ENCODE measurements around the gene NSUN7.

NSUN7 gene

GRCh38 chr4:40840255-40840984 is 90.7 kb downstream of the NSUN7 start:
- Histone ChIP-seq H3K4ac (ENCODE audit: low read length) (no peak overlapping the region), H3K27ac (replicated peaks; ENCODE audit: low read length) (no peak overlapping the region), H3K27me3 (ENCODE audit: control insufficient read depth in 3 of 3, insufficient read depth in 3 of 3, low read depth in 1 of 3, low read length in 3 of 3) (no peaks in the 10 kb centered on the region), H3K4me2 (ENCODE audit: insufficient read depth, low read length, poor library complexity, severe bottlenecking) (no peak overlapping the region), H3K9ac (ENCODE audit: low read depth, low read length, poor library complexity) (no peak overlapping the region), H2AFZ (ENCODE audit: low read length) (no peak overlapping the region), H3K9me3 (replicated peaks in 1 of 2; ENCODE audit: control insufficient read depth in 2 of 2, insufficient read depth in 1 of 2, low read depth in 1 of 2, low read length in 2 of 2) (no peaks in the 10 kb centered on the region), H2BK15ac (ENCODE audit: low read length) (no peak overlapping the region), H4K91ac (ENCODE audit: low read depth, low read length, poor library complexity) (no peak overlapping the region), H2AK5ac (ENCODE audit: low read depth, low read length) (no peak overlapping the region), H3K18ac (ENCODE audit: low read length) (no peak overlapping the region), H3K36me3 (replicated peaks in 1 of 2; ENCODE audit: control insufficient read depth in 2 of 2, insufficient read depth in 2 of 2, low read length in 2 of 2) (peaks cover 3 to 26% of the 10 kb centered on the region in 2 donors), H2BK5ac (ENCODE audit: low read length) (no peak overlapping the region), H2BK12ac (ENCODE audit: low read length) (no peak overlapping the region), H4K8ac (ENCODE audit: low read depth, low read length) (no peak overlapping the region), H3K79me1 (ENCODE audit: low read depth, low read length) (peaks cover 5% of the 10 kb centered on the region), H3K4me1 (ENCODE audit: control insufficient read depth in 2 of 2, insufficient read depth in 1 of 2, low read depth in 1 of 2, low read length in 2 of 2) (peaks cover 0 to 11% of the 10 kb centered on the region in 2 donors), H2BK120ac (ENCODE audit: low read depth, low read length) (no peak overlapping the region), H3K14ac (ENCODE audit: low read length) (no peak overlapping the region), H3K23ac (ENCODE audit: low read depth, low read length, poor library complexity) (no peak overlapping the region), H3K4me3 (ENCODE audit: low read length in 2 of 2) (no peak overlapping the region)
- WGBS, 2 donors (ENCODE audit: extremely low coverage in 2 of 2, insufficient read length in 2 of 2, insufficient replicate concordance in 1 of 2) = no CpG with 5 or more reads among the region's 10 CpGs
- no peak for DNase-seq (ENCODE audit: low spot score)

GRCh38 chr4:40840985-40841571 is 91.3 kb downstream of the NSUN7 start:
- Histone ChIP-seq H2BK5ac (ENCODE audit: low read length) (no peak overlapping the region), H3K4me3 (ENCODE audit: low read length in 2 of 2) (no peak overlapping the region), H2BK120ac (ENCODE audit: low read depth, low read length) (no peak overlapping the region), H3K27me3 (ENCODE audit: control insufficient read depth in 3 of 3, insufficient read depth in 3 of 3, low read depth in 1 of 3, low read length in 3 of 3) (no peaks in the 10 kb centered on the region), H2BK12ac (ENCODE audit: low read length) (no peak overlapping the region), H2AFZ (ENCODE audit: low read length) (no peak overlapping the region), H3K4ac (ENCODE audit: low read length) (no peak overlapping the region), H3K9me3 (replicated peaks in 1 of 2; ENCODE audit: control insufficient read depth in 2 of 2, insufficient read depth in 1 of 2, low read depth in 1 of 2, low read length in 2 of 2) (no peaks in the 10 kb centered on the region), H3K4me1 (ENCODE audit: control insufficient read depth in 2 of 2, insufficient read depth in 1 of 2, low read depth in 1 of 2, low read length in 2 of 2) (peaks cover 0 to 14% of the 10 kb centered on the region in 2 donors), H3K36me3 (replicated peaks in 1 of 2; ENCODE audit: control insufficient read depth in 2 of 2, insufficient read depth in 2 of 2, low read length in 2 of 2) (peaks cover 3 to 20% of the 10 kb centered on the region in 2 donors), H2BK15ac (ENCODE audit: low read length) (no peak overlapping the region), H3K9ac (ENCODE audit: low read depth, low read length, poor library complexity) (no peak overlapping the region), H3K79me1 (ENCODE audit: low read depth, low read length) (peaks cover 5% of the 10 kb centered on the region), H3K27ac (replicated peaks; ENCODE audit: low read length) (no peak overlapping the region), H3K4me2 (ENCODE audit: insufficient read depth, low read length, poor library complexity, severe bottlenecking) (no peak overlapping the region), H3K14ac (ENCODE audit: low read length) (no peak overlapping the region), H4K8ac (ENCODE audit: low read depth, low read length) (no peak overlapping the region), H3K23ac (ENCODE audit: low read depth, low read length, poor library complexity) (no peak overlapping the region), H3K18ac (ENCODE audit: low read length) (no peak overlapping the region), H4K91ac (ENCODE audit: low read depth, low read length, poor library complexity) (no peak overlapping the region), H2AK5ac (ENCODE audit: low read depth, low read length) (no peak overlapping the region)
- WGBS, 2 donors (ENCODE audit: extremely low coverage in 2 of 2, insufficient read length in 2 of 2, insufficient replicate concordance in 1 of 2) = no CpG with 5 or more reads among the region's 7 CpGs
- DNase-seq (ENCODE audit: low spot score) = peak; percentile 83

GRCh38 chr4:40842318-40842717 is 92.6 kb downstream of the NSUN7 start:
- Histone ChIP-seq H3K4me2 (ENCODE audit: insufficient read depth, low read length, poor library complexity, severe bottlenecking) (no peak overlapping the region), H4K8ac (ENCODE audit: low read depth, low read length) (no peak overlapping the region), H2BK15ac (ENCODE audit: low read length) (no peak overlapping the region), H3K18ac (ENCODE audit: low read length) (no peak overlapping the region), H3K9me3 (replicated peaks in 1 of 2; ENCODE audit: control insufficient read depth in 2 of 2, insufficient read depth in 1 of 2, low read depth in 1 of 2, low read length in 2 of 2) (no peaks in the 10 kb centered on the region), H2AK5ac (ENCODE audit: low read depth, low read length) (no peak overlapping the region), H2BK12ac (ENCODE audit: low read length) (no peak overlapping the region), H3K9ac (ENCODE audit: low read depth, low read length, poor library complexity) (no peak overlapping the region), H2BK5ac (ENCODE audit: low read length) (no peak overlapping the region), H3K36me3 (replicated peaks in 1 of 2; ENCODE audit: control insufficient read depth in 2 of 2, insufficient read depth in 2 of 2, low read length in 2 of 2) (peaks cover 0 to 9% of the 10 kb centered on the region in 2 donors), H3K79me1 (ENCODE audit: low read depth, low read length) (peaks cover 3% of the 10 kb centered on the region), H3K4me1 (ENCODE audit: control insufficient read depth in 2 of 2, insufficient read depth in 1 of 2, low read depth in 1 of 2, low read length in 2 of 2) (peaks cover 7 to 16% of the 10 kb centered on the region in 2 donors), H3K23ac (ENCODE audit: low read depth, low read length, poor library complexity) (no peak overlapping the region), H3K27ac (replicated peaks; ENCODE audit: low read length) (no peak overlapping the region), H3K27me3 (ENCODE audit: control insufficient read depth in 3 of 3, insufficient read depth in 3 of 3, low read depth in 1 of 3, low read length in 3 of 3) (no peaks in the 10 kb centered on the region), H3K4me3 (ENCODE audit: low read length in 2 of 2) (no peak overlapping the region), H2AFZ (ENCODE audit: low read length) (no peak overlapping the region), H2BK120ac (ENCODE audit: low read depth, low read length) (no peak overlapping the region), H3K4ac (ENCODE audit: low read length) (no peak overlapping the region), H4K91ac (ENCODE audit: low read depth, low read length, poor library complexity) (no peak overlapping the region), H3K14ac (ENCODE audit: low read length) (no peak overlapping the region)
- DNase-seq (ENCODE audit: low spot score) = no peak
- no CpG with 5 or more reads among the region's 13 CpGs for WGBS, 2 donors (ENCODE audit: extremely low coverage in 2 of 2, insufficient read length in 2 of 2, insufficient replicate concordance in 1 of 2)

GRCh38 chr4:40842725-40843423 is 93.1 kb downstream of the NSUN7 start:
- Histone ChIP-seq H2BK5ac (ENCODE audit: low read length) (no peak overlapping the region), H3K14ac (ENCODE audit: low read length) (no peak overlapping the region), H3K36me3 (replicated peaks in 1 of 2; ENCODE audit: control insufficient read depth in 2 of 2, insufficient read depth in 2 of 2, low read length in 2 of 2) (peaks cover 0 to 4% of the 10 kb centered on the region in 2 donors), H2BK12ac (ENCODE audit: low read length) (no peak overlapping the region), H3K27ac (replicated peaks; ENCODE audit: low read length) (no peak overlapping the region), H4K91ac (ENCODE audit: low read depth, low read length, poor library complexity) (no peak overlapping the region), H3K4ac (ENCODE audit: low read length) (no peak overlapping the region), H3K4me3 (ENCODE audit: low read length in 2 of 2) (no peak overlapping the region), H3K18ac (ENCODE audit: low read length) (no peak overlapping the region), H3K4me2 (ENCODE audit: insufficient read depth, low read length, poor library complexity, severe bottlenecking) (no peak overlapping the region), H3K4me1 (ENCODE audit: control insufficient read depth in 2 of 2, insufficient read depth in 1 of 2, low read depth in 1 of 2, low read length in 2 of 2) (peaks cover 7 to 16% of the 10 kb centered on the region in 2 donors), H3K9ac (ENCODE audit: low read depth, low read length, poor library complexity) (no peak overlapping the region), H3K79me1 (ENCODE audit: low read depth, low read length) (peaks cover 3% of the 10 kb centered on the region), H3K27me3 (ENCODE audit: control insufficient read depth in 3 of 3, insufficient read depth in 3 of 3, low read depth in 1 of 3, low read length in 3 of 3) (no peaks in the 10 kb centered on the region), H4K8ac (ENCODE audit: low read depth, low read length) (no peak overlapping the region), H3K23ac (ENCODE audit: low read depth, low read length, poor library complexity) (no peak overlapping the region), H2BK120ac (ENCODE audit: low read depth, low read length) (no peak overlapping the region), H2AK5ac (ENCODE audit: low read depth, low read length) (no peak overlapping the region), H3K9me3 (replicated peaks in 1 of 2; ENCODE audit: control insufficient read depth in 2 of 2, insufficient read depth in 1 of 2, low read depth in 1 of 2, low read length in 2 of 2) (no peaks in the 10 kb centered on the region), H2AFZ (ENCODE audit: low read length) (no peak overlapping the region), H2BK15ac (ENCODE audit: low read length) (no peak overlapping the region)
- no peak for DNase-seq (ENCODE audit: low spot score)
- no CpG with 5 or more reads among the region's 14 CpGs for WGBS, 2 donors (ENCODE audit: extremely low coverage in 2 of 2, insufficient read length in 2 of 2, insufficient replicate concordance in 1 of 2)
